HL-60 (cell line): ENCODE measurements around the gene ARRB1.

Source experiments
- POLR2AphosphoS5 ChIP-seq: IDR thresholded peaks from 2 replicates; pipeline ENCODE4 v1.6.1; 2012; ENCODE audit warnings: low read depth
- TF ChIP-seq, protein P1 (sequence below): IDR thresholded peaks from one replicate; pipeline ENCODE4 v1.5.1; 2011; ENCODE audit warnings: low read length, control low read depth, inconsistent platforms; ENCODE audit not compliant: insufficient read depth

- TF ChIP-seq, protein P1, sequence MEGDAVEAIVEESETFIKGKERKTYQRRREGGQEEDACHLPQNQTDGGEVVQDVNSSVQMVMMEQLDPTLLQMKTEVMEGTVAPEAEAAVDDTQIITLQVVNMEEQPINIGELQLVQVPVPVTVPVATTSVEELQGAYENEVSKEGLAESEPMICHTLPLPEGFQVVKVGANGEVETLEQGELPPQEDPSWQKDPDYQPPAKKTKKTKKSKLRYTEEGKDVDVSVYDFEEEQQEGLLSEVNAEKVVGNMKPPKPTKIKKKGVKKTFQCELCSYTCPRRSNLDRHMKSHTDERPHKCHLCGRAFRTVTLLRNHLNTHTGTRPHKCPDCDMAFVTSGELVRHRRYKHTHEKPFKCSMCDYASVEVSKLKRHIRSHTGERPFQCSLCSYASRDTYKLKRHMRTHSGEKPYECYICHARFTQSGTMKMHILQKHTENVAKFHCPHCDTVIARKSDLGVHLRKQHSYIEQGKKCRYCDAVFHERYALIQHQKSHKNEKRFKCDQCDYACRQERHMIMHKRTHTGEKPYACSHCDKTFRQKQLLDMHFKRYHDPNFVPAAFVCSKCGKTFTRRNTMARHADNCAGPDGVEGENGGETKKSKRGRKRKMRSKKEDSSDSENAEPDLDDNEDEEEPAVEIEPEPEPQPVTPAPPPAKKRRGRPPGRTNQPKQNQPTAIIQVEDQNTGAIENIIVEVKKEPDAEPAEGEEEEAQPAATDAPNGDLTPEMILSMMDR: no peak
- TF ChIP-seq POLR2AphosphoS5: no peak
These were observed 65.6 kb downstream of the ARRB1 start for GRCh38 chr11:75285776-75286360.
